T-helper 2 cell (primary cell): Measurements from ENCODE around the gene MAGEA11.
"Not testable (repeated sequence)": the region's sequence is repeated elsewhere in the genome, so short reads cannot be mapped to it uniquely, and the experiment has no call there.

Source experiments
- DNase-seq, 5 experiments: peaks; one replicate each; pipeline versions ENCODE4 v3.0.0 to v3.0.0-alpha.2; 2012 to 2022

The MAGEA11 gene

DNA sequence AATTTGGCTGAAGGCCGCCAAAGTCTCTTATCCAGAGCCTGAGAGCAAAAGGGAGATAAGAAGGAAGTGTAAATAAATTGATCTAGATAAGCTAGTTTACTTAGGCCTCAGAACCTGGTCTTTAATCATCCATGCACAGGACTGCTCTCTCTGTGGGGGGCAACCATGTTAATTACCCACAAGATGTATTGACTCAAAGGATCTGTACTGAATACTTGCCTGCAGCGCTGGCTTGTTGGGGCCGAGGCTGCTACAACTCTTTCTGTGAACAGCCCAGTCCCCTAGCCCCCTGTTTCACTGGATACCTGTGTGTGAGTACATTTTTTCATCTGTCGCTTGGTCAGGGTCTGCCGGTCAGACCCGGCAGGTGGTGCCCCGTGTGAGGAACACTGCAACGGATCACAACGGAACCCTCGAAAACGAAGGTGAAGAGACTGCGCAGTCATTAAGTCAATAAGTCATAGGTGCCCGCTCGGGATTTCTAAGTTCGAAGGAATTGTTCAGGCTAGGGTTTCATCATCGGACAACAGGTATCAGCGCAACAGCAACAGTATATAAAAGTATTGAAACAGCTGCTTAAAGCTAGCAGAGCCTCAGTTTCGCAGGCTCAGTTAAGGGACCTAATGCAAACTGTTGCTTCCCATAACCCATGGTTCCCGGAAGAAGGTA lies 8.3 kb downstream of the MAGEA11 start:
- DNase-seq = no peak

DNA sequence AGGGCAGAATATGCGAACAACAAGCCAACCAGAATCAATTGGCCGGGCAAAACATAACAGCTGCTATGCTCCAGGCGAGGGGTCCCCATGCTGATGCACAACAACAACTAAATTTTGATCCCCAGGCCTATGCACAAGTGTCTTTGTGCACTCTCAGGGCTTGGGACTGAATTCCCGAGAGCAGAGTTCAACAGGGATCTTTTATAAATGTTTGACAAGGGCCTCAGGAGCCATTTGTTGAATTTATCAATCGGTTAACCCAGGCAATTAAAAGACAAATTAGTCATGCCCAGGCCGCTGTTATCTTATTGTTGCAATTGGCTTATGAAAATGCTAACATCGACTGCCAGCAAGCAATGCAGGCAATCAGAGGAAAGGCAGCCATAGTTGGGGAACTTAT lies 9.4 kb downstream of the MAGEA11 start:
- not testable (repeated sequence) for DNase-seq

DNA sequence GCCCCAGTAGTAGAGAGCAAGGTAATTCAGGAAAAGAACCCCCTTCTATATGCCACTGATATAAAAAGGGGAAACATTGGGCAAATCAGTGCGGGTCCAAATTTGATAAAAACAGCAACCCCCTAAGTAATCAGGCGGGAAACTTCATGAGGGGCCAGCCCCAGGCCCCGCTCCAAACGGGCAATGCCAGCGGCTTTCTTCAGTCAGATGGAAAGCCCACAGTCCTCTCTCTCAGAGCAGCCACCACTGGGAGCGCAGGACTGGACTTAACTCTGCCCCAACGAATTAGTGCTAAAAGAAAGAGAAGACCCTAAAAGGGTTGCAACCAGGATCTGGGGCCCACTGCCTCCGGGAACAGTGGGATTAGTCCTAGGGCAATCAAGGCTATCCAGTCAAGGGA lies 9.9 kb downstream of the MAGEA11 start:
- no peak for DNase-seq

DNA sequence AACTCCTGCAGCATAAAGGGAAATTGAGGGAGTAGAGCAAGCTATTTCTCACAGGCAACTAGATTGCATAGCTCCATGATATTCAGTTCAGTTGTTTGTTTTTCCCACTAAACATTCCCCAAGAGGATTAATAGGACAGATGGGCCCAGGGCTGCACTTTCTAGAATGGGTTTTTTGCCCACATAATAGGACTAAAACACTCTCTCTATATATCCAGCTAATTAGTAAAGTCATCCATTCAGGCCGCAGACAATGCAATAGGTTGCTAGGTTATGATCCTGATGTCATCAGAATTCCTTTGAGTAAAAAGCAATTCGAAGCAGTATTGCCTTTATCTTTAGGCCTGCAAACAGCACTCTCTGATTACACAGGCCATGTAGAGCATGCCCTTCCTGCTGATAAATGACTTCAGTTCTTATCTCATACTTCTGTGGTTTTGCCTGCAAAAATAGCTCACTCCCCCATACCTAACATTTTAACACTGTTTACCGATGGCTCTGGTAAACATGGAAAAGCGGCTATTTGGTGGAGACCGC lies 11.8 kb downstream of the MAGEA11 start:
- DNase-seq = not testable (repeated sequence)

DNA sequence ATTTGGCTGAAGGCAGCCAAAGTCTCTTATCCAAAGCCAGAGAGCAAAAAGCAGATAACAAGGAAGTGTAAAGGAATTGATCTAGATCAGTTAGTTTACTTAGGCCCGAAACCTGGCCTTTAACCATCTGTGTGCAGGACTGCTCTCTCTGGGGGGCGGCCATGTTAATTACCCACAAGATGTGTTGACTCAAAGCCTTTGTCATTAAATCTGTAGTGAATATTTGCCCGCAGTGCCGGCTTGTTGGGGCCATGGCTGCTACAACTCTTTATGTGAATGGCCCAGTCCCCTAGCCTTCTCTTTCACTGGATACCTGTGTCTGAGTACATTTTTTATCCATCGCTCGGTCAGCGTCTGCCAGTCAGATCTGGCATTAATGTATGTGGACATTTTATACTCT lies 15.4 kb downstream of the MAGEA11 start:
- DNase-seq = not testable (repeated sequence)

DNA sequence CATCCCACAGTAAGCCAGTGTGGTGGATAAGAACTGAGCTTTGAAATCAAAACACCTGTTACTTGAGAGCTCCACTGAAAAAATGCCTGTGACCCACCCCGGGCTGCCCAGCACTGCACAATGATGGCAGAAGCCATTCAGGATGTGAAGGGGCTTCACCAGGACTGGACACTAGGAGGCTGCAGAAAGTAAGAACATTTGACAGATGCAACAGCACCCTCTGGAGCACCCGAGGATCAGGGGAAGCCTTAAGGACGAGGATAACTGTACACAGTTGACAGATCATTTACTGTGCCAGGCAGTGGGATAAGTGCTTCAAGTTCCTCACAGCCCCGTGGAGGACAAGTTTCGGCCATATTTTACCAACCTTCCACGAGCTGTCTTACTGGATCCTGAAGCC lies 30.4 kb downstream of the MAGEA11 start:
- not testable (repeated sequence) for DNase-seq

DNA sequence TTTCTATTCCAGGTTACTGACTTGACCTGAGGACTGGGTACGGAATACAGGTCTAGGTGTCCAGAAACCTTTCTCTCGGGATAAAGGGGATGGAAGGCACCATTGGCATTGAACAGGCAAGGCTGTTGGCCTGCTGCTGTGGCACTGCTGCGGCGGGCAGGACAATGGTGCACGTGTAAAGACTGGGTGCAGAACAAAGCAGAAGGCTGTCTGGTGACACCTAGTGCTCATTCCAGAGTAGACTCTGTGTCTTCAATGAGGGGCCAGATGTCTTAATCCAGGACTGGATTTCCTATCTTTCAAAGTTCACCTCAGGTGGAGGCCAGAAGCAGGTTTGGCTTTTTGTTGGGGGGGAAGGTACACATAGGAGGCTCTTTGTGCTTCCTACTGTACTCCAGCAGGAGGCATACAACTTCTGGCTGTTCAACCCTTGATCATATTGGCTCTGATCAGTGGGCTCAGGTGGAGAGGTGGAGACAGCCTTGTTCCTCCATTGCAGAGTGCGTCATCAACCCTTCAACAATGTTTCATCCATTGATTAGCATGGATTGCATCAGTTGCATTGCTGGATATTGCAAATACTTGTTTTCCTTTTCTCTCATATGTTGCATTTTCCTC lies 34.6 kb downstream of the MAGEA11 start:
- DNase-seq = not testable (repeated sequence)

DNA sequence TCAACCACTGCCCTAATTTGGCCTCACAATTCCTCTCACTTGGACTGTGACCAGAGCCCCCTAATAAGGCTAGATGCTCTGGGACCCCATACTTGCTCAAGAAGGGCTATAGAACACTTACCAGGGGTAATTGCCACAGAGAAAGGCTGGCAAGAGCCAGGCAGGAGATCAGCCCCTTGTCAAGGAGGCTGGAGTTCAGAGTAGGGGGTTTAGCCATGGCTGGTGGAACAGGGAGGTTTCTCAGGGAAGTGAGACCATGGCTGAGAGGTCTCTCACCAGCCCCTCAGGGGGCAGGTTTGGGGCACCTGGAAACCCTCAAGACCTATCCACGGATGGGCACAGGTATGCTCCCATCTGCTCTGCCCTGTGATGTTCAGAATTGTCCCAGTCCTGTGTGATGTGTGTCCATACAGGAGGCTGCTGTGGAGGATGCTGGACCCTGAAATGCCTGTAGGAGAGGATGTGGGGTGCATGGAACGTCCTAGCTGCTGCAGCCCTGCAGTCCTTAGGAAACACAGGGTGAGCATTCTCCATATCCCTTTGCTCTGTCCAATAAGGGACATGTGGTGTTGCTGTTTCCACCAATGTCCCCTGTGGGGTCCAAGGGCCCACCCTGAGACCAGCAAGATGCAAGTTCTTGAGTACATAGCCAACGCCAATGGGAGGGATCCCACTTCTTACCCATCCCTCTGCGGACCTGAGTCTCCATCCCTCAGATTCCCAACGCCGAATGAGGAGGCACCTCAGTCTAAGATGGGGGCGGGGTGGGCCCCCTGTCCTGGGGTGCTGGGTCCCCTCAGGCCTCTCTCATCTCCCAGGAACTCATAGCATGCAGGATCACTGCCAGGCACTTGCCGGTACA lies 45.6 kb downstream of the MAGEA11 start:
- no peak for DNase-seq

DNA sequence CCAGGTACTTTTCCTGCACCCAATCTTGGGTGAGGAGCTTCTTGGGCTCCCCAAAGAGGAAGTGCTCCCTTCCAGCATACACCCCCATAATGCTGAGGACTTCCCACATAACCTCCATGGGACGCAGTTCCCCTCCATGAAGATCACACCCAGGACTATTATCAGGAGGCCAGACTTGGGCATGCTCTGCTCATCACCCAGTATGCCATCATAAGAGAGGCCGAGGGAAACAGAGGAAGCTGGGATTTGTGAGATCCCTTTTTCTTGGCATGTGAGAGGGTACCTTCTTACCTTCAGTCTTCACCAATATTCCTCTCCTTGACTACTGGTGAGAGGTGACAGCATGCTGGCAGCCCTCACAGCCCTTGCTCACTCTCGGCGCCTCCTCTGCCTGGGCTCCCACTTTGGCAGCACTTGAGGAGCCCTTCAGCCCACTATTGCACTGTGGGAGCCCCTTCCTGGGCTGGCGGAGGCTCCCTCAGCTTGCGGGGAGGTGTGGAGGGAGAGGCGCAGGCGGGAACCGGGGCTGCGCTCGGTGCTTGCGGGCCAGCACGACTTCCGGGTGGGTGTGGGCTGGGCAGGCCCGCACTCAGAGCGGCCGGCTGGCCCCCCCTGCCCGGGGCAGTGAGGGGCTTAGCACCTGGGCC lies 46.3 kb downstream of the MAGEA11 start:
- DNase-seq = no peak

DNA sequence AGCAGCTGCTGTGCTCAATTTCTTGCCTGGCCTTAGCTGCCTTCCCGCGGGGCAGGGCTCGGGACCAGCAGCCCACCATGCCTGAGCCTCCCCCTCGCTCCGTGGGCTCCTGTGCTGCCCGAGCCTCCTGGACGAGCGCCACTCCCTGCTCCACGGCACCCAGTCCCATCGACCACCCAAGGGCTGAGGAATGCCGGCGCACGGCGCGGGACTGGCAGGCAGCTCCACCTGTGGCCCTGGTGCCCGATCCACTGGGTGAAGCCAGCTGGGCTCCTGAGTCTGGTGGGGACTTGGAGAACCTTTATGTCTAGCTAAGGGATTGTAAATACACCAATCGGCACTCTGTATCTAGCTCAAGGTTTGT lies 46.8 kb downstream of the MAGEA11 start:
- not testable (repeated sequence) for DNase-seq

DNA sequence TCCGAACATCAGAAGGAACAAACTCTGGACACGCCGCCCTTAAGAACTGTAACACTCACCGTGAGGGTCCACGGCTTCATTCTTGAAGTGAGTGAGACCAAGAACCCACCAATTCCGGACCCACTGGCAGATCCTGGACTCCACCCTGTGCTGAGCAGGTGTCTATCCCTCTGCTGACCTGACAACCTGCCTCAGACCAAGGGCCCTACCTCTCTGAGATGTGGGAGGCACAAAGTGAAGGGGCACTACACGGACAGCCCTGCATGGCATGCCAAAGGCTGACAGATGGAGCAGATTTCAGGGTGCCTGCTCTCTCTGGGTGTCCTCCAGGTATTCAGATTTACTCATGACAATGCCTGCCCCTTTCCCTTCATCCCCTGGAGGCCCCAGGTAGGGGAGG lies 48.0 kb downstream of the MAGEA11 start:
- DNase-seq = no peak

DNA sequence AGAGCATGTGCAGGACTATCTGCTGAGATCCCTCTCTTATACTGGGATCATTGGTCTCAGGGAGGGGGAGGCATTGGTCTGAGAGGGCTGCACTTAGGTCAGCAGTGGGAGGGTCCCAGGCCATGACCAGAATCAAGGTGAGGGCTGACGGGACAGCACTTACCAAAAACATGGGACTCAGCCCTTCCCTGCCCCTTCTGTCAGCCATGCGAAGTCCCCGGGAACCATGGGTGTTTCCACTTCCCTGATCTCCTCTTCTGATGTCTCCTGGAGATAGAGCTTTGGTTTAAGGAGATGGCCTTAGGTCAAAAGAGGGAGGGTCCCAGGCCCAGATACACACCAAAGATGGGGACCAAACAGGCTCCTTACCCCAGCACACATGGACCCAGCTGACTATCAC lies 49.1 kb downstream of the MAGEA11 start:
- DNase-seq = no peak

DNA sequence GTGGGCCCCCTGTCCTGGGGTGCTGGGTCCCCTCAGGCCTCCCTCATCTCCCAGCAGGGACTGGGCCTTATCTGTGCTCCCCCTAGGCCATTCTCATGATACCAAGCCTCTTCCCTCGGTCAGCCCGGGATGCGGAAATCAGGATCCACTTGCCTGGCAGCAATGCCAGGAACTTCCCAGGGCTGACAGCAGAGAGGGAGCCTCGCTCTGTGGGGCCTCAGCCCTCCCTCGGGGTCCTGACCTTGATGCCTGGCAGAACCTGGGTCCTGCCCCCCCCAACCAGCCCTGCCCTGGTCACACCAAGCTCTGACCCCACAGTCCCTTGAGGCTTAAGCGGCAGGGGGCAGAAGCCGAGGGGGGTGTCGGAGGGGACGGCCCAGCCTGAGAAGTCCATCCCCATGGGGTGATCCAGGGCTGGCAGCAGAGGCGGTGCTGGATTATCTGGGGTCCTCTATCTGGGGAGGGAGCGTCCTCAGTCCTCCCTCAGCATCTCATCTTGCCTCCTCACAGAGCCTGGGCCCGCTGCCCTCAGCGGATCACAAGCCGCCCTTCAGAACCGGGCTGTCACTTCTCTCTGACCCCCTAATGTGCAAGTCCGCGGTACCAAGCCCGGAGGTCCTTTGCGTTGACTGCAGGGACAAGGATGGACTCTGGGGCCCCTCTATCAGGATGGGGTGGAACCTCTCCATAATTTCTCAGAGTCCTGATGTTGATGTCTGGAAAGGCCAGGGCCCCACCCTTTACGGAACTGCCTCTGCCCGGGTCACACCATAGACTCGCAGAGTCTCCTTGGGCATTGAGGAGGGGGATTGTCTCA lies 50.2 kb downstream of the MAGEA11 start:
- DNase-seq = not testable (repeated sequence)

DNA sequence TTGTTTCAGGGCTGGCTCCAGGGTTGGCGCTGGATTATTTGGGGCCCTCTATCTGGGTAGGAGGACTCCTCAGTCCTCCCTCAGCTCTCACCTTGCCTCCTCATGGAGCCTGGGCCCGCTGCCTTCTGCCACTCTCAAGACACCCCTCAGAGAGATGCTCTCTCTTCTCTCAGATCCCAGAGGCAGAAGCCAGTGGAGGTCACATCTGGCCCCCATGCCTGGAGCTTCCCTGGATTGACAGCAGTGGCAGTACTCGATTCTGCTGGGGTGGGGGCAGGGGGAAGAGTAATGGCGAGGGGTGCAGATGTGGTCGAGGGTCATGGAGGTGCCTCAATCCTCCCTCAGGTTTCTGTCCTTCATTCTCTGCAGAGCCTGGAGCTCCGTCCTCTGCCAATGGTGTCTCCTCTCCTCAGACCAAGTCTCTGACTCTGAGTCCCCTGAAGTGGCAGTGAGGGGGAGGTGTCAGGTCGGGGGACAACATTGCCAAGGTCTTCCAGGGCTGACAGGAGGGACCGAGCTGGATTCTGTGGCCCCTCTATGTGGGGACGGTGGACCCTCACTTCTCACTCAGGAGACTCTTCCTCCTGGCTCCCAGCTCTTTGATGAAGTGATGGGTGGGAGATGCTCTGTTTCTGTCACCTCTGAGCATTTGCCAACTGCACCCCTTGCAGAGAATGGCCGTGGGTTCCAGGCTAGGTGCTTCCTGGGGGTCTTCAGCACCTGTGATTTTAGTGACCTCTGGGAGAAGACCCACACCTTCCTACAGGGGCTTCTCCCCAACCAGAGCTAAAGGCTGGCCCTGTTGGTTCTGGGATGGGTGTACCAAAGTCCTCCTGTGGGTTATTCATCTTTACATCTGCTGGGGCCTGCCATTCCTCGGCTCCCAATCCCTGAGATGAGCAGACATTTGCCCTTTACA lies 51.1 kb downstream of the MAGEA11 start:
- DNase-seq = no peak
